GM10266 (cell line): ENCODE data around the gene ADAM23.
A peak's percentile ranks its signal among the peaks of the same experiment; 100 is the strongest.

Experiments used
- DNase-seq: peaks from one replicate; pipeline ENCODE4 v3.0.0; 2012; ENCODE audit errors: extremely low spot score
- CTCF ChIP-seq: IDR thresholded peaks from 2 replicates; pipeline ENCODE4 v1.5.1; 2012; ENCODE audit warnings: mild to moderate bottlenecking, low read depth; ENCODE audit not compliant: control insufficient read depth, insufficient read depth; ENCODE audit errors: missing control alignments

ADAM23 gene

GRCh38 chr2:206543073-206543472 lies 99.7 kb downstream of the ADAM23 start:
- TF ChIP-seq CTCF = no peak

GRCh38 chr2:206548383-206548782 lies 105.1 kb downstream of the ADAM23 start:
- no peak for DNase-seq
- TF ChIP-seq CTCF = no peak

More at GRCh38 chr2:206543073-206543472, 99.7 kb downstream of the ADAM23 start:
- DNase-seq = no peak

- no peak for DNase-seq
- TF ChIP-seq CTCF = no peak
Measured at GRCh38 chr2:206555721-206556120, 112.4 kb downstream of the ADAM23 start.

- TF ChIP-seq CTCF = peak; percentile 38
- peak; percentile 26 for DNase-seq
Measured at GRCh38 chr2:206556357-206556949, 113.1 kb downstream of the ADAM23 start.

- TF ChIP-seq CTCF = no peak
- DNase-seq = no peak
Measured at GRCh38 chr2:206557321-206557720, 114.0 kb downstream of the ADAM23 start.

GRCh38 chr2:206558492-206558891 lies 115.2 kb downstream of the ADAM23 start:
- no peak for TF ChIP-seq CTCF
- no peak for DNase-seq

GRCh38 chr2:206561962-206562361 lies 118.6 kb downstream of the ADAM23 start:
- no peak for TF ChIP-seq CTCF
- DNase-seq = peak; percentile 11
